NCI-H187 (cell line): ENCODE measurements around the gene NIPSNAP3A.

Experiments used
- DNase-seq, 2 experiments: peaks; one replicate each; lab custom pipeline; 2025; lab: John Stamatoyannopoulos, UW

Gene NIPSNAP3A

GRCh38 chr9:104774831-104775573 is 27.5 kb downstream of the NIPSNAP3A start:
- DNase-seq, result no peak

GRCh38 chr9:104775574-104775936 is 28.1 kb downstream of the NIPSNAP3A start:
- DNase-seq, result no peak

GRCh38 chr9:104775976-104776375 is 28.5 kb downstream of the NIPSNAP3A start:
- DNase-seq, result no peak

- DNase-seq, result no peak
Observed at GRCh38 chr9:104776797-104777196, 29.3 kb downstream of the NIPSNAP3A start.

- DNase-seq, result no peak
Observed at GRCh38 chr9:104778802-104779201, 31.3 kb downstream of the NIPSNAP3A start.

- no peak for DNase-seq
Observed at GRCh38 chr9:104779334-104779733, 31.9 kb downstream of the NIPSNAP3A start.

- no peak for DNase-seq
Observed at GRCh38 chr9:104779946-104780535, 32.6 kb downstream of the NIPSNAP3A start.

GRCh38 chr9:104780796-104781395 is 33.4 kb downstream of the NIPSNAP3A start:
- no peak for DNase-seq

- DNase-seq, result no peak
Observed at GRCh38 chr9:104783588-104783987, 36.1 kb downstream of the NIPSNAP3A start.

GRCh38 chr9:104784098-104784497 is 36.6 kb downstream of the NIPSNAP3A start:
- no peak for DNase-seq

GRCh38 chr9:104786293-104786692 is 38.8 kb downstream of the NIPSNAP3A start:
- no peak for DNase-seq

GRCh38 chr9:104787306-104788015 is 40.0 kb downstream of the NIPSNAP3A start:
- DNase-seq, result no peak

- DNase-seq, result no peak
Observed at GRCh38 chr9:104788251-104788650, 40.8 kb downstream of the NIPSNAP3A start.

GRCh38 chr9:104794070-104794469 is 46.6 kb downstream of the NIPSNAP3A start:
- no peak for DNase-seq

- no peak for DNase-seq
Observed at GRCh38 chr9:104795082-104795481, 47.6 kb downstream of the NIPSNAP3A start.

GRCh38 chr9:104795857-104796256 is 48.4 kb downstream of the NIPSNAP3A start:
- peak; percentile 3 to 19 for DNase-seq

- DNase-seq, result no peak
Observed at GRCh38 chr9:104798209-104798995, 50.9 kb downstream of the NIPSNAP3A start.

- no peak for DNase-seq
Observed at GRCh38 chr9:104800068-104800785, 52.7 kb downstream of the NIPSNAP3A start.

- DNase-seq, result no peak
Observed at GRCh38 chr9:104802110-104802509, 54.6 kb downstream of the NIPSNAP3A start.

- DNase-seq, result no peak
Observed at GRCh38 chr9:104802906-104803305, 55.4 kb downstream of the NIPSNAP3A start.

GRCh38 chr9:104805441-104805840 is 58.0 kb downstream of the NIPSNAP3A start:
- no peak for DNase-seq
